Measurements from ENCODE around the gene MCTP1.

MCTP1 gene

DNA sequence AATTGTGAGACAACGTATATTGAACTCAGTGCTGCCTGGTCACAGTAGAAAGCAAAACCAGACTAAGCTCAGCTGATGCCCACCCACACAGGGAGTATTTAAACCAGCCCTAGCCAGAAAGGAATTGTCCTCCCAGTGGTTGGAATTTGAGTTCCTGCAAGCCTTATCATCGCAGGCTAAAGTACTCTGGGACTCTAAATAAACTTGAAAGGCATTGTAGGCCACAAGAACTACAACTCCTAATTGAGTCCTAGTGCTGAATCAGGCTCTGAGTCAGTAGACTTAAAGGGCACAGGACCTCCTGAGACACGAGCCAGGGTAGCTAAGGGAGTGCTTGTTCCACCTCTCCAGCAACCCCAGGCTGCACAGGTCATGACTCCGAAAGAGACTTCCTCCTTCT, 171.4 kb downstream of the MCTP1 start:
- DNase-seq, result no peak

DNA sequence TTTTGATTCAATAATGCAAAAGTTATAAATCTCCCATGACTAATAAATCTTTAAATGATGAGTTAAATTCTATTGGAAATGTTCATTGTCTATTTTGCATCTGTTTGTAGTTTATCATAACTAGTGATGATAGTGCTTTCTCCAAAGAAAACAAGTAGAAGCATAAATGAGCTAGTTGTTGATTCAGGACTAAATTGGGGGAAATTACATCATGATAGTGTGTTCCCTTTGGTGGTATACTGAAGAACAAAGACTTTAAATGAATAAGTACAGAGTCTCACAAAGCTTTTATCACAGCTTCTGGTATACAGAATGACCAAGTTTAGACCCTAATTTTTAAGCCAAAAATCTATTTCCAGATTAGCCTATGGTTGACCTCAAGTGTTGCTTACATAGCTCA, 173.8 kb downstream of the MCTP1 start:
- DNase-seq, result no peak

DNA sequence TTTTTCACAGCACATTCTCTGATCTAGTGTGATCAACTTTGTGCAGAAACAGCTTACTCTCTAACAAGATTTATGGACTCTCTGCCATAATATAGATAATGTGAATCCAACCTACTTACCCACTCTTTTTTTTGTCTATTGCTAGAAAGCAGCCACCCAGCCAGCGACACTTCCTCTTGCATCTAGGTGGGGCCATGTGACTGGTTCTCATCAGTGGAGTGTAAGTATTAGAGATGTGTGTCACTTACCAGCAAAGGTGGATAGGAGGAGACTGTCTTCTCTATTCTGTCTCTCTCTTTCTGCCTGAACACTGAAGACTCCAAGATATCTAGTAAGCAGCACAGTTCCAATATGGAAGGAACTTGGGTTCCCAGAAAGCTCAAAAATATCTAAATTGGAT, 174.8 kb downstream of the MCTP1 start:
- DNase-seq, result no peak

DNA sequence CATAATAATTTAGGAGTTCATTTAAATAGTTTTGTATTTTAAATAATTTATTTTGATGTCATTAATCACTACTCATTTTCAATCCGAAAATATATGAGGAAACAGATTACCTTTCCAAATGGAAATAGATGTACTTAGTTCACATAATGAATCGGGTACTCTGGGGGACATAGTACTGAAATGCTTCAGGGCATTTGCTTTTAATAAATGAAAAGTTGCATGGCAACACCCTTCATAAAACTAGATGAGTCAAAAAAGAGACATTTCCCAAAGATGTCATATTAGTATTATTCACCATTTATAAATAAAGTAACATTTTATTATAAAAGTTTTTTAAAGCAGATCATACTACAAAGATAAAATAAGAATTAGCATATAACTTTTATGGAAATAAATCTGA, 177.8 kb downstream of the MCTP1 start:
- DNase-seq, result no peak

DNA sequence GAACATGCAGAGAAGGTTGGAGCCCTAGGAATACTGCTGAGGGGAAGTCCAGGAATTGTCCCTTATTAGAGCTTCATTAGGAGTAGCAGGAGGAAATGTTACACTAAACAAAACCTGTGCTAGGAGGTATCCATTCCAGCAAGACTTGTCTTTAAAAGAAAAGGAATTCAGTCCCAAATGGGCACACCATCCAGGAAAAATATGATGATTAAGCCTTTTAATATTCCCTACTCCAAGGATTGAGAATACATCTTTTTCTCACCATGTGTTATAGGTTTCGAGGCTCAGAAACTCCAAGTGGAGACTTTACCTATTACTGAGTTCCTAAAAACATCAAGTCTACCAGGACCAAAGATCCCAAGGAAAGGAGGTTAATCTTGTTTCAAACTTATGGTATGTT, 179.3 kb downstream of the MCTP1 start:
- DNase-seq, result no peak

DNA sequence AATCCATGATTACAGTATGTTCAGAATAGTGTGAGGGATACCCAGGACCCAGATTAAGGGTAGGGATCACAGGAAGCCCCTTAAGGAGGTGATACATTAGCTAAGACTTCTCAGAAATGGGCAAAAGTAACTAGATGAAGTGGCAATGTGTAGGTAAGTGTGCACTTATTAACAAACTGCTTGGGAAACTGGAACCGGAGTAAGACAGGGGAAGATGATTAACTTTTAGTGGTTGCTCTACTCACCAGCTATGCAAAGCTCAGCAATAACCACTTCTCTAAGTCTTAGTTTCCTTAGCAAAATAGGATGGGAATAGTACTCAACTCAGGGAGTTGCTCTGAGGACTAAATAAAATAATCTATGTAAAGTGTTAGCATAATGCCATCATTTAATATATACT, 182.2 kb downstream of the MCTP1 start:
- no peak for DNase-seq

DNA sequence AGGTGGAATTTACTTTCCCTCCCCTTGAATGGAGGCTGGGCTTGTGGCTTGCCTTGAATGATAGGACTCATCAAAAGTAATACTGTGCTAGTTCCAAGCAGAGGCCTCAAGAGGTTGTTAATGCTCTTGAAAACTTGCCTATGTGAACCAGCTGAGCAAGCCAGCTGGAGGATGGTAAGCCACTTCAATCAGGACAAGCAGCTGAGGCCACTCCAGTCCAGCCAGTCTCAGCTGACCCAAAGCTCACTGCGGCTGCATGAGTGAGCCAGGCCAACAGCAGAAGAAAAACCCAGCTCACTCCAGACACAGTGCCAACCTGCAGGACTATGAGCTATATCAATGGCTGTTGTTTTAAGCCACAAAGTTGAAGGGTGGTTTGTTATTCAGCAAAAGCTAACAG, 182.8 kb downstream of the MCTP1 start:
- no peak for DNase-seq

DNA sequence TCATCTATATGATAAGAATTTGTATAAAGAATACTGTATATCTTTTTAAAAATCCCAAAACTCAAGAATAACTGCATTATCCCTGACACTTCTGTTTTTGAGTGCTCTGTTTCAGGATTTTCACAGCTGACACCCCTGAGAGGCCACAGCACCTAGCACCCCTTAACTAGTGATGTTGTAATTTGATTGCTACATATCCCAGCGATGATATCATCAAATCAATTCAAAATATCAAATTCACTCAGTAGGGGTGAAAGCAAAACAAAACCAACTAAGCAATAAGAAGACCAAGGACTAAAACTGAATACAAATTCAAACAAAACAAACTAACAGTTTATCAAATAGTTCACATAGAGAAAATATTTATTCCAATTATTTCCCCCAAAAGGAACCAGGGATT, 184.3 kb downstream of the MCTP1 start:
- no peak for DNase-seq

DNA sequence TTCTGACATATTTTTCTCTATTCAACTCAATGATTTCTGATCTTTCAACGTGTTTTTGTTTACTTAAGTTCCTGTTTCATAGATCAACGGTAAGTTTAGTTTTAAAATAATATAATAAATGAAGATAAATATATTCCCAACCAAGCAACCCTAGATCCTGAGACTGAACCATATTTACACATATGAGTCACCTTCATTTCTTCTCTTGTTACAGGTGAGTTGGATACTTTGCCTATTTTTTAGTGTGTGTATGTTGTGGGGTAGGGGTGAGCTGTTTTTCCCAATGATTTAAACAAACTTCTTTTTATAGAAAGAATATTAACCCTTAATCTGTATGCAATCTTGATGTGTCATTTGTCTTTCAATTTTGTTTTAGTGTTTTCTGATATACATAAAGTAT, 186.9 kb downstream of the MCTP1 start:
- no peak for DNase-seq

DNA sequence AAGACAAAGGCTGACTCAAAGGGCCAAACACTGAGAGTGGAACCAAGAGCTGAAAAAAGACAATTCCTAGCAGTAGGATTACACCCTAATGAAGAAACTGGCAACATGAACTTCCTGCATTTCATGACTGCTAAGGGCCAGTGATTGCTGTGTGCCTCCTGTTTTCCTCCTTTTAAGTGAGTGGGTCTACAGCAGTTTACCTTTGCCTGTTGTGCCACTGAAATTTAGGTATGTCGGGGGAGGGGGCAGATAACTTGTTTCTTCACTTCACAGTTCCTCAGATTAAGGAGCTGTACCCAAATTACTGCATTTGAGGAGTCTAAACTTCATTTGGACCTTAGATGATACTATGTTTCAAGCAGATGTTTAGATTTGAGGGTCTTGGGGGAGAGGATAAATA, 191.7 kb downstream of the MCTP1 start:
- no peak for DNase-seq

DNA sequence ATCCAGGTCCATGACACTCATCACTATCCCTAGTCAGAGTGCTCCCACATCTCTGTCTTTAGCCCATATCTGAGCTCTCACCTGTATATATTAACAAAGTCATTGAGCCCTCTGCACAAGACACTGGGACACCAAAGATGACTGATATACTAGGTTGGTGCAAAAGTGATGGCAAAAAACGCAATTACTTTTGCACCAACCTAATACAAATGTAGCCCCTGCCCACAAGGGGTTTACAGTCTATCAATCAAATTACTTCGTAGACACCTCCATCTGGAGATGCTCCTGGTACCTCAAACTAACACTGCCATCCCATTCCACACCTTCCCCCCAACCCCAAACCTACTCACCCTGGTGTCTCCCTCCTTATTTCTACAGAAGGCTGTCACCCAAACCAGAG, 194.1 kb downstream of the MCTP1 start:
- DNase-seq, result no peak

DNA sequence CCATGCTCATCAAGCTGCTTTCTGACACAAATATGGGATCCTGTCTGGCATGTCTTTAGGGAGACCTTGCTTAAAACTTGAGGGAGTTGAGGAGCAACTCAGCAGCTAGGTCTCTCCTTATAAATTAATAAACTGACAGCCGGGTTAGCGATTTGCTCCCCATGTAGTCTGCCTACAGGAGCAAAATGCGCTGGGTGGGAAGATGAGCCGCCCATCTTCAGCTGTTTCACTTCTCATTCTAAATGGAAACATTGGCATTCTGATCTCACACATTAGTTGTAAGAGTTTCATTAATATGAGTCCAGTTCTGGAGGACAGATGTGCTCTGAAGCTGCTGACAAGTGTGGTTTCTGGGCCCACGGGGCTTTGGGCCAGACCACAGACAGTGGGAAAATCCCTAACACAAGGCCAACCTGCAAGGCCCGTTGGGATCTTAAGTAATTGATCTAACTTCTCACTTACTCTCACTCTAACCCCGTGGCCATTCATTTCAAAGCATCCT, 197.0 kb downstream of the MCTP1 start:
- DNase-seq, result no peak

DNA sequence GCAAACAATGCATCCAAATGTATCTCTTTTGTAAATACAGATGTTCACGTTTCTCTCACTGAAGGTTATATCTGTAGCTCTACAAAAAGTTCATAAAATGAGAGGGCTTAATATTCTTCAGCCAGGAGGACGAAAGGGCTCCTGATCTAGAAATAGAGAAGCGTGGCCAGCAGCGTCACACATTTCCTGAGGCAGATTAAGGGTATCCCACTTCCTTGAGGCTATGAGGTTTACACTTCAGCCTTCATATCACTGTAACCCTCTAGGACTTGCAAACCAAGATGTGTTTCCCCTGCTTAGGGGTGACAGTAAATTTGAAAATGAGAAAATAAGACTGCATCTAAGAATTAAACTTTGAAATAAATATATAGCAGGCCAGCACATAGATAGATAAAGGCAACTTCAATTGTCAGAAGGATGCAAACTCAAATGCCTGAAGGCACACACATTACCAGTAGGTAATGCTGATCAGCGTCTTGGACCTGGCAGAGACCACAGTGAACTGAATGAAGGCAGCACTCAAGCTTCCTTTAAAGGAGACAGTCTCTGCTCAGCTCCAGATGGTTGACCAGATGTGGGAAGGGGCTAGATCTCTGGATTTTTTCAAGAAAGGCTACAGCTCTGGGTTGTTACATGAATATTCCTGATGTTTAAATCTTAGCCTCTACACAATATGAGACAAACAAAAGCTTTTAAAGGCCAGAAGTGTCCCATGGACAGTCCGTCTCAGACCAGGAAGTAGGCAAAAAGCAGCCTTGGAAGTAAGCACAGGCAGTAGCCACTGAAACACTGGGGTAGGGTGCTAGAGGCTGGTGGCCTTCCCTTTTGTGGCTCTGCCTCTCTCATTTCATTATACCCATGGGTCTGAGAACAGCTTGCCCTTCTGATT, 197.7 kb downstream of the MCTP1 start:
- DNase-seq, result no peak

DNA sequence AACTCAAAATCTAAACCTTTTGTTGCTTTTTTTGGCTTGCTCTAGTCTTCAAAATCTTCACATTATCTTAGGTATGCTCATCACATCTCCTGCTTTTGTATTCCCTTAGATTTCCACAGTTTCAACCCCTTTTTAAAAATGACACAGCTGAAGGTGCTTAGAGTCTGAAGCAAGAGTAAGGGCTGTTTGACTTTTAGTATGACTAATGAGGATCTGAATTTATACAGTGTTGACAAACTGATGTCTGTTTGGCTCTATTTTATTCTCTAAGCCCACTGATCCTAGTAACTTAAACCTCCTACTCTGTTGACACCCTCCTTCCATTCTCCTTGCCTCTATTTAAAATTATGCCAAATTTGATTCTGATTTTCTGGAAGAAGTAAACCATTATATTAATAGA, 200.1 kb downstream of the MCTP1 start:
- no peak for DNase-seq

DNA sequence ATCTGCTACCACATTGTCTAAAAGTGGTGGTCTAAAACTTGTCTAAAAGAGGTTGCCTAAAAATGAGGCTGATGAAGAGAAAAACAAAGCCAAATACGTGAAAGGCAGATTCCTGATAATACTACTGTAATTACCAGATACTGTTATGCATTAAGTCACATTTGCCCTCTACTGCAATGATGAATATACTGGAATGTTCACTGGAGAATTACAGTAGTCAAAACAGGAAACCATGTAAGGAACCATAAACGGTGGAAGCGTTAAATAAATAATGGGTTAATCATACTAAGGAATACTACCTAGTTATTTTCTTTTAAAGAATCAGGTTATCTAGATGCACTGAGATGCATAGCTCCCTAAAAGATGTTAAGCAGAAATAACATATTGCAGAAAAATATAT, 201.3 kb downstream of the MCTP1 start:
- DNase-seq, result no peak

DNA sequence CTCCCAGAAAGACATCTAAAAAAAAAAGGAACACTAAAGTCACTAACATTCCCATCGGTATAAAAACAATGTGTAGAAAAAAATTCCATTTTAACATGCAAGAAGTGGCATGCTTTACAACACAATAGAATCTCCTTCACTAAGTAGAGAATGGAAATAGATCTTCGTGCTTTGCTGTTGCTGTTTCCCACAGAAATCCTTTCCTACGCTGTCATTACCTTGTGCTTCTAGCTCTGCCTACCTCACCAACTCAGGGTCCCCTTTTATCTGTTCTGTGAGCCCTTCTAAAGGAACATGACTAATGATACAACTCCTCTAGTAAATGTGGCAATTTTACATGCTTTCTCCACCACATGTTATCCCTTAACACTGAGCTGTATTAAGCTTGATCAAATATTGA, 202.9 kb downstream of the MCTP1 start:
- DNase-seq, result no peak

DNA sequence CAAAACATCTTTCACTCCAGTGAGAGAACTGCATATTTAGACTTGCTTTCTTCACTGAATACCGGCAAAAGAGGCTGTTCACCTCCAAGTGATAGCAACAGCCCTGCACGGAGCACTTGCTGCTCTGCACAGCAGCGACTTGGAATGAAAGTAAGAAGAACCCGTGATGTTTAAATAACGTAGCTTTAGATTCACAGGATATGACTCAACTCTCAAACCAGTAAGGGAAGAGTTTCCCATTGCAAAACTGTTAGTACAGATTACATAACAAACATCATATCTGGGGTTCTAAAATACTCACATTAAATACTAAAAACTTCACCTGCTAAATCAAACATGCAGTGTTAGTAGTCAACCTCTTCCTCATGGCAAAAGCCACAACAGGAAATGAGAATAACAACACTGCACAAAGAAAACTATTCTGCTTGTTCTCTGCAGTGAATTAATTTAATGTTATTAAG, 203.4 kb downstream of the MCTP1 start:
- no peak for DNase-seq

DNA sequence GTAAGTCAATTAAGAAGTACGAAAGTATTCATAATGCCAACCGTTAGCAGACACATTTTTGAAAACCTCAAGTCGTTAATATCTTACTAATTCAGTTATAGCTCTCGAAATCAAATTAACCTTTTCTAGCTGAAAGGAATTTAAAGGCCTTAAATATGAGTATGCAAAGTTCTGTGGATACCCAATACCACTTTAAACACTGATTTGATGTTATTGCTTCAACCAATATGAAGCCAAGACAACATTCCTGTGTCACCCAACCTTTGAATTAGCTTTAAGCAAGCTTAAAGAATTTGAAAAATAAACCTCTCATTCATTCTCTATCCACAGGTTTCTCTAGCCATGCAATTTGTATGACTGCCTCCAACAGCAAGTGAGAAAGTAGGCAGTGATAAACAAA, 204.5 kb downstream of the MCTP1 start:
- DNase-seq, result no peak

DNA sequence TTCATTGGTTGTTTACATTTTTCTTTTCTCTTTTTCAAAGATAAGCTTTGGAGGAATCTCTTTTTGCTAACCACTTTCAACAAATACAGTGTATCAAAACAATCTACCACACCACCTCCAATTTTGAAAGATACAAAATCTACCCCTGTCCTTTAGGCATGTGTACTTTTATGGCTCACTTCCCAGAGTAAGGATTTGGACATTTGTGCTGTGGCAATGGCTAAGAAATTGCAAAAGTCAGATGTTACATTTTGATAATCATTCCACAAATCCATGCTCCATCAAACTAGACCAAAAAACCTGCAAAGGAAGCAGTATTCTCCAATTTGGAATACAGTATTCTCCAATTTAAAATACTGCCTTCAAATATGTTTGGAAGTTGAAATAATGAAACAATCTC, 204.9 kb downstream of the MCTP1 start:
- no peak for DNase-seq

DNA sequence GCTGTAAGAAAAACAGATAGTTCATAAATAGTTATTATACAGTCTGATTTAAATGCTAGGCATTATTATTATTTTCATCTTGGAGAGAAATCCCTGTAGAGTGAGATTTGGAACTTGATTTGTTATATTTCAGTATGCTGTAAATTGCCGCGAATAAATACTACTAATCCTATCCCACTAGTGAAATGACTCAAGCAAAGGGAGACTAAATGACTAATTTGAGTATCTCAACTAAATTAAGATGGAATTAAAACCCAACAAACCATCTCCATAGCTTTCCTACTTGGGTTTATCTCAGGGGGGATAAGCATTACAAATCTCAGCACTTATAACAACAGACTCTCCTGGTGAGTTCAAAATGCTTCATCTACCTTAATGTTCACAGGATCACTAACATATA, 206.0 kb downstream of the MCTP1 start:
- DNase-seq, result no peak

DNA sequence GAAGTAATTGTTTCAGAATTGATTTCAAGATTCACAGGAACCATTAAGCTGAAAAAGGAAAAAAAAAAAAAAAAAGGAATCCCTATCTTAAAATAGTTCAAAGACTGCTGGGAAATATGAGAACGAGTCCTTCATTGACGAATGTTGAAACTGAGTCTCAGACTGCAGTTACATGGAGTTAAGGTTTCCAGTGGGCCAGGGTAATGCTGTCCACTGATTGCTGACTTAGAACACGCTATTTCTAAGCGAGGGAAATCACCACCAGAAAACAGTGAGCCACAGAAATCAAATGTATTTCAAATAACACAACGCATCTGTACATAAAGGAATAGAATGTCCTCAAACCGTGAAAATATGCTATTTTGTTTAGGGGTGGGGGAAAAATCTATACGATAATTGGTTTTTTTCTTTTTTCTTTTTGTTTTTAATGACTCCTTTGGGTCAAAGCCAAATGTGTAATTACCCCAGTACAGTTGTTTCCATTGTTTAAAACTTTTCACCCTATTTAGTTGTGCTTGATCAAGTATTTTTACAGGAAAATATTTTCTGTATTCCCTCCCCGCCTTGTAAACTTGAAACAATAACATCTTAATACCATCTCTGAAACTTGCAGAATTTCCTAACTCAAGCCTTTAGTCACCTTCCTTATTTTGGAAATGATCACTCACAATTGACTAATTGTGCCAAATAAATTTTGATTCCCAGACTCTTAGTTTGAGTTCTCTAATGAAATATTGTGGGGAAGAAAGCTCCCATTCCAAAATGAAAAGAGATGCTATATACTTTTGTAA, 208.3 kb downstream of the MCTP1 start:
- DNase-seq, result no peak

DNA sequence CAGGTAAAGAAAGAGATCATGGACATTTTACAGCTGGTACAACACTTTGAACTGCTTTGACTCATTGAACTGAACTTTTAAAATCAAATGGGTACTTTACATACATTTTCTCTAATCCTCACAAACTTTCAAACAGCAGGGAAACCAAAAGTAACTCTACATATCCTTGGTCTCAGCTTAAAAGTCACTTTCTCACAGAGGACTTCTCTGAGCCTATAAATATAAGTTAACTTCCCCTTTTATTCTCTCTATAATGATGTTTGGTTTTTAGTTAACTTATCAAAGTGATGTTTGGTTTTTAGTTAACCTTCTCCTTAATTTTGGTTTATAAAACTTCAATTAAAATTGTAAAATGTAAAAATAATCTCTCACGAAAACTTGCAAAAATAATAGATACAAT, 209.8 kb downstream of the MCTP1 start:
- no peak for DNase-seq

DNA sequence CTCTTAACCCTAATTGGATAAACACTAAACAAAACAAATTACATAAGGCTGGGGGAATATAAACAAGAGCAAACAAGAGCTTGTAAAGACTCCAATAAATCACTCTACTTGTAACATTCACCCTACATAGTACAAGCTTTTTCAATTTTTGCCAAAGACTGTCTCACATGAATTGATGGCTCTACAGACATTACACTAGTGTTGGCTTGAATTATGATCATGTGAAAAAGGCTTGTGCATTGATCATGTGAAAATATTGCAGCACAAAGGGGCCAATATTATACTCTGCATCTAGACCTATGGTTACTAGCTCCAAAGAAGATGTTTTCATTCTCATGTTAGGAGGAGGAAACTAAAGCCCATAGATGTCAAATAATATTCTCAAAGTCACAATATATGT, 212.6 kb downstream of the MCTP1 start:
- DNase-seq, result no peak

DNA sequence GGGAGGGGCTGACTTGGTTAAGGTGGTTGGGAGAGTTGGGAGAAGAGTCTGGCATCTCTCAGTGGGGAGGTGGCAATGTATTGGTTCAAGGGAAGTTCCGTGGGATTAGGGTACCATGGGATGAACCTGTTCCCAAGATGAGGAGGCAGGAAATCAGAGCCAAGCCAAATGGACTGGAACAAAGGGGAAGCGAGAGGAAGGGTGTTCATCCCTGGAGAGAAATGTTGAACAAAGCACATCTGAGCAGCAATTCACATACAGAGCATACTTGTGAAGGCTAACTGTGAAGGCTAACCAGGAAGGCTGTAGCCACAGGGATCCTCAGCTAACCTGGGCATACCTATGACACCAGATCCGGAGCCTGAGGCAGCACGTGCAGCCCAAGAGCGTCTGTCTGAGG, 214.0 kb downstream of the MCTP1 start:
- no peak for DNase-seq
